HL-60/S4 (cell line): ENCODE results near the gene SP140.
"Not testable (repeated sequence)": the region's sequence is repeated elsewhere in the genome, so short reads cannot be mapped to it uniquely, and the experiment has no call there.

ENCODE experiments used
- in situ Hi-C: fragments of 300-500 bp; cut with MboI; formaldehyde crosslinking; loops from 2 replicates; pipeline ENCODE4 v1.14.3; 2022; ENCODE audit warnings: low sequenced_read_pairs

The SP140 gene

GRCh38 chr2:230282936-230283335, 57.4 kb downstream of the SP140 start:
- in situ Hi-C loops = no loop called here

GRCh38 chr2:230286048-230286447, 60.5 kb downstream of the SP140 start:
- in situ Hi-C loops = no loop called here

- in situ Hi-C loops = not testable (repeated sequence)
Measured at GRCh38 chr2:230289311-230289710, 63.8 kb downstream of the SP140 start.

- in situ Hi-C loops = no loop called here
Measured at GRCh38 chr2:230295192-230295591, 69.7 kb downstream of the SP140 start.

- in situ Hi-C loops = no loop called here
Measured at GRCh38 chr2:230296917-230297316, 71.4 kb downstream of the SP140 start.

GRCh38 chr2:230299618-230300017, 74.1 kb downstream of the SP140 start:
- in situ Hi-C loops = no loop called here

- in situ Hi-C loops = no loop called here
Measured at GRCh38 chr2:230305416-230306275, 80.1 kb downstream of the SP140 start.

GRCh38 chr2:230306474-230306873, 80.9 kb downstream of the SP140 start:
- in situ Hi-C loops = no loop called here

GRCh38 chr2:230307485-230307884, 81.9 kb downstream of the SP140 start:
- in situ Hi-C loops = no loop called here

GRCh38 chr2:230308402-230309000, 83.0 kb downstream of the SP140 start:
- in situ Hi-C loops = no loop called here

- in situ Hi-C loops = not testable (repeated sequence)
Measured at GRCh38 chr2:230310792-230311191, 85.3 kb downstream of the SP140 start.

- in situ Hi-C loops = not testable (repeated sequence)
Measured at GRCh38 chr2:230311634-230312033, 86.1 kb downstream of the SP140 start.

GRCh38 chr2:230312638-230313037, 87.1 kb downstream of the SP140 start:
- in situ Hi-C loops = no loop called here

- in situ Hi-C loops = no loop called here
Measured at GRCh38 chr2:230317366-230317765, 91.8 kb downstream of the SP140 start.

- in situ Hi-C loops = no loop called here
Measured at GRCh38 chr2:230318190-230319121, 92.9 kb downstream of the SP140 start.

GRCh38 chr2:230319211-230319862, 93.8 kb downstream of the SP140 start:
- in situ Hi-C loops = no loop called here

- in situ Hi-C loops = no loop called here
Measured at GRCh38 chr2:230321031-230321430, 95.5 kb downstream of the SP140 start.

GRCh38 chr2:230322561-230323384, 97.2 kb downstream of the SP140 start:
- in situ Hi-C loops = no loop called here

GRCh38 chr2:230323385-230324106, 98.0 kb downstream of the SP140 start:
- in situ Hi-C loops = no loop called here
